ENCODE data around the gene OSBPL6.
"Not testable (repeated sequence)": the region's sequence is repeated elsewhere in the genome, so short reads cannot be mapped to it uniquely, and the experiment has no call there.

OSBPL6 gene

GRCh38 chr2:178193823-178194599 lies at the start of gene OSBPL6:
OSBPL6 (plus strand) TSS chr2:178194512; CDS start chr2:178306185, 111,673 bp downstream.
- Histone ChIP-seq H3K27me3 (ENCODE audit: control insufficient read depth, insufficient read depth, low read length) (peaks cover 59% of the 10 kb centered on the region), H3K9ac (ENCODE audit: low read length) (peak within 1 kb of the TSS; percentile 36), H3K9me3 (ENCODE audit: control insufficient read depth, low read depth, low read length) (no peaks in the 10 kb centered on the region), H3K4me3 (ENCODE audit: low read length) (peak within 1 kb of the TSS; percentile 83), H3K27ac (ENCODE audit: low read length) (no peak within 1 kb of the TSS), H3K36me3 (ENCODE audit: control insufficient read depth, low read depth, low read length) (no peaks in the 10 kb centered on the region), H3K4me1 (ENCODE audit: control insufficient read depth, low read depth, low read length) (peaks cover 13% of the 10 kb centered on the region)

- H3K27ac ChIP-seq (ENCODE audit: low read length) = no peak overlapping the region
- H3K9me3 ChIP-seq (ENCODE audit: control insufficient read depth, low read depth, low read length) = no peaks in the 10 kb centered on the region
- no peaks in the 10 kb centered on the region for H3K27me3 ChIP-seq (ENCODE audit: control insufficient read depth, insufficient read depth, low read length)
- H3K36me3 ChIP-seq (ENCODE audit: control insufficient read depth, low read depth, low read length) = no peaks in the 10 kb centered on the region
- H3K9ac ChIP-seq (ENCODE audit: low read length) = no peak overlapping the region
- H3K4me3 ChIP-seq (ENCODE audit: low read length) = no peak overlapping the region
- H3K4me1 ChIP-seq (ENCODE audit: control insufficient read depth, low read depth, low read length) = no peaks in the 10 kb centered on the region
These were observed 42.3 kb upstream of the OSBPL6 start for GRCh38 chr2:178152033-178152432.

- Histone ChIP-seq H3K27me3 (ENCODE audit: control insufficient read depth, insufficient read depth, low read length) (no peaks in the 10 kb centered on the region), H3K36me3 (ENCODE audit: control insufficient read depth, low read depth, low read length) (no peaks in the 10 kb centered on the region), H3K9me3 (ENCODE audit: control insufficient read depth, low read depth, low read length) (no peaks in the 10 kb centered on the region), H3K4me1 (ENCODE audit: control insufficient read depth, low read depth, low read length) (no peaks in the 10 kb centered on the region), H3K4me3 (ENCODE audit: low read length) (no peak overlapping the region), H3K9ac (ENCODE audit: low read length) (no peak overlapping the region), H3K27ac (ENCODE audit: low read length) (no peak overlapping the region)
These were observed 41.8 kb upstream of the OSBPL6 start for GRCh38 chr2:178152542-178152941.

- Histone ChIP-seq H3K9ac (ENCODE audit: low read length) (no peak overlapping the region), H3K9me3 (ENCODE audit: control insufficient read depth, low read depth, low read length) (no peaks in the 10 kb centered on the region), H3K27ac (ENCODE audit: low read length) (no peak overlapping the region), H3K36me3 (ENCODE audit: control insufficient read depth, low read depth, low read length) (no peaks in the 10 kb centered on the region), H3K4me1 (ENCODE audit: control insufficient read depth, low read depth, low read length) (no peaks in the 10 kb centered on the region), H3K4me3 (ENCODE audit: low read length) (no peak overlapping the region), H3K27me3 (ENCODE audit: control insufficient read depth, insufficient read depth, low read length) (no peaks in the 10 kb centered on the region)
These were observed 41.3 kb upstream of the OSBPL6 start for GRCh38 chr2:178152977-178153376.

GRCh38 chr2:178153878-178154277 lies 40.4 kb upstream of the OSBPL6 start:
- not testable (repeated sequence) for H3K4me3 ChIP-seq (ENCODE audit: low read length); H3K4me1 ChIP-seq (ENCODE audit: control insufficient read depth, low read depth, low read length); H3K27ac ChIP-seq (ENCODE audit: low read length); H3K9me3 ChIP-seq (ENCODE audit: control insufficient read depth, low read depth, low read length); H3K9ac ChIP-seq (ENCODE audit: low read length); H3K27me3 ChIP-seq (ENCODE audit: control insufficient read depth, insufficient read depth, low read length); H3K36me3 ChIP-seq (ENCODE audit: control insufficient read depth, low read depth, low read length)

- Histone ChIP-seq H3K4me3 (ENCODE audit: low read length) (no peak overlapping the region), H3K27ac (ENCODE audit: low read length) (no peak overlapping the region), H3K36me3 (ENCODE audit: control insufficient read depth, low read depth, low read length) (no peaks in the 10 kb centered on the region), H3K4me1 (ENCODE audit: control insufficient read depth, low read depth, low read length) (no peaks in the 10 kb centered on the region), H3K9me3 (ENCODE audit: control insufficient read depth, low read depth, low read length) (no peaks in the 10 kb centered on the region), H3K9ac (ENCODE audit: low read length) (no peak overlapping the region), H3K27me3 (ENCODE audit: control insufficient read depth, insufficient read depth, low read length) (no peaks in the 10 kb centered on the region)
These were observed 38.8 kb upstream of the OSBPL6 start for GRCh38 chr2:178155524-178155923.

- Histone ChIP-seq H3K27me3 (ENCODE audit: control insufficient read depth, insufficient read depth, low read length) (no peaks in the 10 kb centered on the region), H3K9ac (ENCODE audit: low read length) (no peak overlapping the region), H3K36me3 (ENCODE audit: control insufficient read depth, low read depth, low read length) (no peaks in the 10 kb centered on the region), H3K4me1 (ENCODE audit: control insufficient read depth, low read depth, low read length) (no peaks in the 10 kb centered on the region), H3K9me3 (ENCODE audit: control insufficient read depth, low read depth, low read length) (no peaks in the 10 kb centered on the region), H3K4me3 (ENCODE audit: low read length) (no peak overlapping the region), H3K27ac (ENCODE audit: low read length) (no peak overlapping the region)
These were observed 36.7 kb upstream of the OSBPL6 start for GRCh38 chr2:178157574-178157973.

GRCh38 chr2:178159966-178160365 lies 34.3 kb upstream of the OSBPL6 start:
- H3K36me3 ChIP-seq (ENCODE audit: control insufficient read depth, low read depth, low read length) = no peaks in the 10 kb centered on the region
- no peak overlapping the region for H3K27ac ChIP-seq (ENCODE audit: low read length)
- no peaks in the 10 kb centered on the region for H3K9me3 ChIP-seq (ENCODE audit: control insufficient read depth, low read depth, low read length)
- H3K4me3 ChIP-seq (ENCODE audit: low read length) = no peak overlapping the region
- no peaks in the 10 kb centered on the region for H3K27me3 ChIP-seq (ENCODE audit: control insufficient read depth, insufficient read depth, low read length)
- no peaks in the 10 kb centered on the region for H3K4me1 ChIP-seq (ENCODE audit: control insufficient read depth, low read depth, low read length)
- no peak overlapping the region for H3K9ac ChIP-seq (ENCODE audit: low read length)

- no peak overlapping the region for H3K4me3 ChIP-seq (ENCODE audit: low read length)
These were observed 33.7 kb upstream of the OSBPL6 start for GRCh38 chr2:178160601-178161000.

GRCh38 chr2:178163395-178163794 lies 30.9 kb upstream of the OSBPL6 start:
- Histone ChIP-seq H3K4me1 (ENCODE audit: control insufficient read depth, low read depth, low read length) (no peaks in the 10 kb centered on the region), H3K9ac (ENCODE audit: low read length) (no peak overlapping the region), H3K4me3 (ENCODE audit: low read length) (no peak overlapping the region), H3K36me3 (ENCODE audit: control insufficient read depth, low read depth, low read length) (no peaks in the 10 kb centered on the region), H3K27me3 (ENCODE audit: control insufficient read depth, insufficient read depth, low read length) (no peaks in the 10 kb centered on the region), H3K9me3 (ENCODE audit: control insufficient read depth, low read depth, low read length) (no peaks in the 10 kb centered on the region), H3K27ac (ENCODE audit: low read length) (no peak overlapping the region)

More at GRCh38 chr2:178160601-178161000, 33.7 kb upstream of the OSBPL6 start:
- H3K27me3 ChIP-seq (ENCODE audit: control insufficient read depth, insufficient read depth, low read length) = no peaks in the 10 kb centered on the region
- H3K9me3 ChIP-seq (ENCODE audit: control insufficient read depth, low read depth, low read length) = no peaks in the 10 kb centered on the region
- H3K4me1 ChIP-seq (ENCODE audit: control insufficient read depth, low read depth, low read length) = no peaks in the 10 kb centered on the region
- H3K36me3 ChIP-seq (ENCODE audit: control insufficient read depth, low read depth, low read length) = no peaks in the 10 kb centered on the region
- no peak overlapping the region for H3K27ac ChIP-seq (ENCODE audit: low read length)
- H3K9ac ChIP-seq (ENCODE audit: low read length) = no peak overlapping the region

GRCh38 chr2:178163911-178164310 lies 30.4 kb upstream of the OSBPL6 start:
- Histone ChIP-seq H3K4me1 (ENCODE audit: control insufficient read depth, low read depth, low read length) (no peaks in the 10 kb centered on the region), H3K27me3 (ENCODE audit: control insufficient read depth, insufficient read depth, low read length) (no peaks in the 10 kb centered on the region), H3K9ac (ENCODE audit: low read length) (no peak overlapping the region), H3K36me3 (ENCODE audit: control insufficient read depth, low read depth, low read length) (no peaks in the 10 kb centered on the region), H3K4me3 (ENCODE audit: low read length) (no peak overlapping the region), H3K9me3 (ENCODE audit: control insufficient read depth, low read depth, low read length) (no peaks in the 10 kb centered on the region), H3K27ac (ENCODE audit: low read length) (no peak overlapping the region)

- no peak overlapping the region for H3K4me3 ChIP-seq (ENCODE audit: low read length)
- no peak overlapping the region for H3K9ac ChIP-seq (ENCODE audit: low read length)
- H3K9me3 ChIP-seq (ENCODE audit: control insufficient read depth, low read depth, low read length) = no peaks in the 10 kb centered on the region
- no peaks in the 10 kb centered on the region for H3K4me1 ChIP-seq (ENCODE audit: control insufficient read depth, low read depth, low read length)
- H3K27ac ChIP-seq (ENCODE audit: low read length) = no peak overlapping the region
- H3K36me3 ChIP-seq (ENCODE audit: control insufficient read depth, low read depth, low read length) = no peaks in the 10 kb centered on the region
- H3K27me3 ChIP-seq (ENCODE audit: control insufficient read depth, insufficient read depth, low read length) = no peaks in the 10 kb centered on the region
These were observed 20.7 kb upstream of the OSBPL6 start for GRCh38 chr2:178173657-178174056.

Data from iPS-18a (cell line).